ENCODE results near the gene SEC11A. TPM values are rescaled to one million over a fixed set of nuclear protein-coding genes. Genes with fewer than 3 reads are reported as not detected.
"Not testable (repeated sequence)": the region's sequence is repeated elsewhere in the genome, so short reads cannot be mapped to it uniquely, and the experiment has no call there.

The SEC11A gene
- 138 and 173 TPM in 2 replicates for total RNA-seq

DNA sequence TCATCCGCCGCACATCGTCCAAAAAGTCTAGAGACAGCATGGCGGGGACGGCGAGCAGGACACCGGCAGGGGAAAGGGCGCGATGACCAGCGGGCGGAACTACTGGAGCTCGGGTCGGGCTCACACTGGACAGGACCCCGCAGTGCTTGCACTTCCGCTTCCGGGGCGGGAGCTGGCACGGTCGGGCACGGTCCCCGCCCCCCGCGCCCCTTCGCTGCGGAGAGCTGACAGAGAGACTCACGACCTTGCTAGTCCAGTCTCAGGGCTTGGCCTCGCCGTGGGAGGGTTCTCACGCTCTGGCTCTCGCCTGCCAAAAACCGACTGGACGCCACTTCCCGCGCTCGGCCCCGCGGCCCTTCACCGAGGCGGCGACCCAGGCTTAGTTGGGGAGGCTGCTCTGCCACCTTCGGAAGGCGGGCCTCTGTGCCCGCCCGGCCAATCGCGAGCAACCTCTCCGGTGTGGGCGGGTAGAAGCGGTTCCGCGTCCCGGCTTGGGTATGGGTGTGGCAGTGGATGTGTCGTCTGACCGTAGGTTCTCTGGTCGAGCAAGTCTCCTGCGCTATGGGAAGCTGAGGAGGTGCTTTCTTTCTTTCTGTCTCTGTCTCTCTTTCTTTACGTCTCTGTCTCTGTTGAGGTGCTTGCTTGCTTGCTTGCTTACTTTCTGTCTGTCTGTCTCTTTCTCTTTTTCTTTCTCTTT lies at the start of gene SEC11A:
Gene SEC11A (minus strand): TSS at position 104 of the 697 bp plus-strand sequence. CDS start 64 bp downstream, at position 40.
- peak; percentile 58 for DNase-seq (ENCODE audit: extremely low read depth, low read depth, low spot score)

GRCh38 chr15:84765675-84766074 lies 49.7 kb upstream of the SEC11A start:
- DNase-seq (ENCODE audit: extremely low read depth, low read depth, low spot score) = no peak

- no peak for DNase-seq (ENCODE audit: extremely low read depth, low read depth, low spot score)
These were observed 49.0 kb upstream of the SEC11A start for GRCh38 chr15:84764989-84765388.

GRCh38 chr15:84764585-84764984 lies 48.6 kb upstream of the SEC11A start:
- DNase-seq (ENCODE audit: extremely low read depth, low read depth, low spot score) = no peak

- DNase-seq (ENCODE audit: extremely low read depth, low read depth, low spot score) = no peak
These were observed 47.1 kb upstream of the SEC11A start for GRCh38 chr15:84762840-84763572.

DNA sequence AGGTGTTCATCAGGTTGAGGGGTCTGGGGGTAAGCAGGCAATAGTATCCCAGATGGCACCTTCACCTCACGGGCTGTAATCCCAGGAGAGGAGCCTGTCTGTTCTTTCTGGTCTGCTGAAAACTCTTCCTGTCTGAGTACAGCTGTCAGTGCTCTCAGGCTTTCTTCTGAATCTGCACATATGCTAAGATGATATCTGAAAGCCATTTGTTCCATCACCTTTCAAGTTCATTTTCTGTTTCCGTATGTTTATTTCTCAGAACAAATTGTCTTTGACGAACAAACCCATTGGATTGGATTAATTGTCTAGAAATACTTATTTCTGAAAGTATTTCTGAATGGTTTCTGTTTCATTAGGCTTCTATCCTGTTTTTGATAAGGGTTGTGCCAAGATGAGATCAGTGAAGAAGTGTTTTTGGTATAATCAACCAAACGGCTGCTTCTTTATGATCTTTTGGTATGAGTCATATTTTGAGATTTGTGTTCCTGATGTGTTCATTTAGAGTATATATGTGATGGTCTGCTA lies 45.7 kb upstream of the SEC11A start:
- DNase-seq (ENCODE audit: extremely low read depth, low read depth, low spot score) = no peak

DNA sequence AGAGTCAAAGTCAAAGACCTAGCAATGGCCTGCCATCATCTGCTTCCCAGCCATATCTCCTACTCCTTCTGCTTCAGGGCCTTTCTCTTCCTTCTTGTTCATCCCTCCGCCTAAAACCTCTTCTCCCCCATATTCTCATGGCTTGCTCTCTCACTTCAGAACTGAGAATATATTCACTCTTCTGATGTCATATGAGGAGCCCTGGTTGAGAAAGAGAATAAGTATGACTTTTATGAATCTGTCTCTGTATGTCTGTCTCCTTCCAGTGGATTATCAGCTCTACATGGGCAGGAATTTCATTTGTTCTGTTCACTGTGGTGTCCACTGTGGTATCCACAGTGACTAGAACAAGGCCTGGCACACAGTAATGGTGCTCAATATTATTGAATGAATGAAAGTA lies 44.3 kb upstream of the SEC11A start:
- DNase-seq (ENCODE audit: extremely low read depth, low read depth, low spot score) = no peak

- no peak for DNase-seq (ENCODE audit: extremely low read depth, low read depth, low spot score)
These were observed 43.1 kb upstream of the SEC11A start for GRCh38 chr15:84759018-84759417.

GRCh38 chr15:84755736-84756527 lies 40.0 kb upstream of the SEC11A start:
- no peak for DNase-seq (ENCODE audit: extremely low read depth, low read depth, low spot score)

DNA sequence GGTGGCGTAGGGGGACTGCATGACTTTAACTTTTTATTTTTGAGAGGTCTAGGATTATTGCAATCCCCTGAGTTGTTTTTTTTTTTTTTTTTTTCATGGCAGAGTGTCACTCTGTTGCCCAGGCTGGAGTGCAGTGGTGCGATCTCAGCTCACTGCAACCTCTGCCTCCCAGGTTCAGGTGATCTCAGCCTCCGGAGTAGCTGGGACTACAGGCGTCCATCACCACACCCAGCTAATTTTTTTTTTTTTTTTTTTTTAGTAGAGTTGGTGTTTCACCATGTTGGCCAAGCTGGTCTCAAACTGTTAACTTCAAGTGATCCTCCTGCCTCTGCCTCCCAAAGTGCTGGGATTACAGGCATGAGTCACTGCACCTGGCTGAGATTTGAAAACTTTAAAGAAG lies 39.0 kb upstream of the SEC11A start:
- not testable (repeated sequence) for DNase-seq (ENCODE audit: extremely low read depth, low read depth, low spot score)

DNA sequence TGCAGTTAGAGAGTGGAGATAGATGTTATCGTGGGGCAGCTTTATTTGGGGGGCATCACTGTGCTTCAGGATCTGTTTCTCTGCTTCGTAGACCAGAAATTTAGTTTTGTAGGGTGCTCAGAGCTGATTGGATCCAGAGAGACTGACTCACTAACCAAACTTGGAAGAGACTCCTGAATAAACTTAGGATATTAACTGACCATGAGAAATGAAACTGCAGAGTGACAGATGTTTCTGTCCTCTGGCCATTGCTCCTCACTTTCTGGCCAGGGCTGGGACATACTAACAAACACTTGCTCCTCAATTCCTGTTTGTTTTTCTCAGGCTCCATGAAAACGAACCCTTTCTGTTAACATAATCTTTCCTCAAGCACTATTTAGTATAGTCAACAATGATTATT lies 36.8 kb upstream of the SEC11A start:
- no peak for DNase-seq (ENCODE audit: extremely low read depth, low read depth, low spot score)

DNA sequence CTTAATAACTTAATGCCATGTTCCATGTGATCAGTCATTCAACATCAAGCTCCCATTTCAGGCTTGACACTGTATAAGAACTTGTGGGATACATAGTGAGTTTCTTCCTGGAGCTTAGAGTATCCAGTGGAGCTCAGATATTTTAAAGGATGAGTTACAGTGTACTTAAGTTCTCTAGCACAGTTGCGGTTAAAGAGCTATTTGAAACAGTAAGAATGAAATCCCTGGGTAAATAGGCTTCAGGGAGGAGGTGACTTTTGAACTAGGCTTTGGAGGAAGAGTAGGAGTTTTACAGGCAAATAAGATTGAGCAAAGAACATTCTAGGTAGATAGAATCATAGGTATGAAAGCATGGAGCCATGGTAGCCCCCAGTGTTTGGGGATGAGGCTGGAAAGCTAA lies 36.3 kb upstream of the SEC11A start:
- DNase-seq (ENCODE audit: extremely low read depth, low read depth, low spot score) = no peak

DNA sequence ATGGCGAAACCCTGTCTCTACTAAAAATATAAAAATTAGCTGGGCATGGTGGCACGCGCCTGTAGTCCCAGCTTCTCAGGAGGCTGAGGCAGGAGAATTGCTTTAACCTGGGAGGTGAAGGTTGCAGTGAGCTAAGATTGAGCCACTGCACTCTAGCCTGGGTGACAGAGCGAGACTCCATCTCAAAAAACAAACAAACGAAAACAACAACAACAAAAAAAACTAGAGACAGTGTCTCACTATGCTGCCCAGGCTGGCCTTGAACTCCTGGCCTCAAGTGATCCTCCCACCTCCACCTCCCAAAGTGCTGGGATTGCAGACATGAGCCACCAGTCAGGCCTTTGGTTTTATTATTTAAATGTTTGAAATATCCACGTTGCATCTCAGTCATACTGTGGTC lies 35.8 kb upstream of the SEC11A start:
- not testable (repeated sequence) for DNase-seq (ENCODE audit: extremely low read depth, low read depth, low spot score)

GRCh38 chr15:84750583-84751092 lies 34.7 kb upstream of the SEC11A start:
- DNase-seq (ENCODE audit: extremely low read depth, low read depth, low spot score) = no peak

GRCh38 chr15:84749111-84749991 lies 33.4 kb upstream of the SEC11A start:
- no peak for DNase-seq (ENCODE audit: extremely low read depth, low read depth, low spot score)

- no peak for DNase-seq (ENCODE audit: extremely low read depth, low read depth, low spot score)
These were observed 32.6 kb upstream of the SEC11A start, which contains the start of gene ZNF592 for GRCh38 chr15:84748274-84749110. ZNF592 (plus strand) TSS chr15:84748592; CDS start chr15:84782676, 34,084 bp downstream.

- no peak for DNase-seq (ENCODE audit: extremely low read depth, low read depth, low spot score)
These were observed 31.7 kb upstream of the SEC11A start for GRCh38 chr15:84747416-84748273.

DNA sequence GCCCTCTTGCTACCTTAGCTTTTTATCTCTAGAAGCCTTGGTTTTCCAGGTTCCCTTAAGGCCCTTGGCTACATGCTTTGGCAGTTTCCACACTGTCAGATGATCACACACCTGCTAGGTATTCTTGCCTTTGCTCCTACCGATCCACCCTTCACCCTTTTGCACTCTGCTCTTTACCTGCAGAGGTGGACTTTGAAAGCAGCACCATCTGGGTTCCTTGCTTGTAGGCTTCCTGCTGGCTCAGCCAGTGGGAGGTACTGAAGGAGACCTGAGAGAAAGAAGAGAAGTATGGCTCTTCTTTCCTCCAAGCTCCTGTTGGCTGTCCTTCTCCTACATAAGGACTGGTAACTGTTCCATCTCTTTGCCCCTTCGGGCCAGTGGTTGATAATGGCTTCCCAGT lies 25.2 kb upstream of the SEC11A start:
- DNase-seq (ENCODE audit: extremely low read depth, low read depth, low spot score) = no peak
